Fibroblast of the aortic adventitia (primary cell): ENCODE measurements around the gene OPN1SW. TPM values are rescaled to one million over a fixed set of nuclear protein-coding genes. Genes with fewer than 3 reads are reported as not detected.

ENCODE experiments used
- small RNA-seq: library from RNA; depleted of rRNA; stranded (forward); fragments of <200 nt; gene quantifications from one replicate; pipeline ENCODE3, GENCODE V24; 2012
- total RNA-seq: library from RNA; depleted of rRNA; stranded (reverse); fragments of >200 nt; gene quantifications from 2 replicates; pipeline ENCODE4 v1.2.3, GENCODE V29; 2012; ENCODE audit warnings: low replicate concordance

Gene OPN1SW
- total RNA-seq, 1 donor, result not detected

Small RNAs within 50 kb of the gene (small RNA-seq; reads per million reads assigned to genes)
- not detected for gene RN7SL81P

Other genes starting within 250 kb of the OPN1SW start
- gene GARIN1A, start 103.5 kb downstream of the OPN1SW start, total RNA-seq, result 1.2 and 3.1 TPM in 2 replicates
- gene CALU, start 36.4 kb downstream of the OPN1SW start, total RNA-seq, result 624 and 625 TPM in 2 replicates
- 9.9 and 15.7 TPM in 2 replicates for gene CCDC136, start 16.2 kb upstream of the OPN1SW start, total RNA-seq
- gene FLNC, start 54.6 kb upstream of the OPN1SW start, total RNA-seq, result 43.7 and 193 TPM in 2 replicates
- gene ATP6V1F, start 87.1 kb upstream of the OPN1SW start, total RNA-seq, result 6.1 and 76.7 TPM in 2 replicates
- gene KCP, start 134.9 kb upstream of the OPN1SW start, total RNA-seq, result 0.09 and 1.6 TPM in 2 replicates
- not detected in 2 replicates for gene IRF5, start 162.1 kb upstream of the OPN1SW start, total RNA-seq